HG03060 (cell line): ENCODE data around the gene DTNBP1.

Experiments used
- ATAC-seq: cut with Tn5 transposase; IDR thresholded peaks from one replicate; pipeline ENCODE4 v1.9.1; 2021; ENCODE audit warnings: low read depth, moderate number of reproducible peaks; ENCODE audit not compliant: unreplicated experiment

The DTNBP1 gene

GRCh38 chr6:15490242-15491100 lies 172.4 kb downstream of the DTNBP1 start:
- no peak for ATAC-seq

- ATAC-seq = no peak
Measured at GRCh38 chr6:15489261-15489962, 173.4 kb downstream of the DTNBP1 start.

DNA sequence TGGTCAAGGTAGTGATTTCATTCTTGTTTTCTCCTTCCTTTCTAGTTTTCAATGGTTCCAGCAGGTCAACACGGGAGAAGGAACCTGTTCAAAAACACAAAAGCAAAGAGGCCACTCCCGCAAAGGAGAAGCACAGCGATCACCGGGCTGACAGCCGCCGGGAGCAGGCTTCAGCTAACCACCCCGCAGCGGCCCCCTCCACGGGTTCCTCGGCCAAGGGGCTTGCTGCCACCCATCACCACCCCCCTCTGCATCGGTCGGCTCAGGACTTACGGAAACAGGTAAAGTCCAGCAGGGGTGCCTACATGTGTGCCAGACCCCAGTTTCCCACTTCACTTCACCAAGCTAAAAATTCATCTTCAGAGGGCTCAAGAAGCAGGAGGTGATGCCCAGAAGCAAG lies 175.6 kb downstream of the DTNBP1 start:
- ATAC-seq = no peak

- no peak for ATAC-seq
Measured at GRCh38 chr6:15485936-15486335, 176.9 kb downstream of the DTNBP1 start.

GRCh38 chr6:15484821-15485220 lies 178.0 kb downstream of the DTNBP1 start:
- no peak for ATAC-seq

GRCh38 chr6:15484140-15484539 lies 178.7 kb downstream of the DTNBP1 start:
- ATAC-seq = no peak

GRCh38 chr6:15483060-15483459 lies 179.8 kb downstream of the DTNBP1 start:
- no peak for ATAC-seq

DNA sequence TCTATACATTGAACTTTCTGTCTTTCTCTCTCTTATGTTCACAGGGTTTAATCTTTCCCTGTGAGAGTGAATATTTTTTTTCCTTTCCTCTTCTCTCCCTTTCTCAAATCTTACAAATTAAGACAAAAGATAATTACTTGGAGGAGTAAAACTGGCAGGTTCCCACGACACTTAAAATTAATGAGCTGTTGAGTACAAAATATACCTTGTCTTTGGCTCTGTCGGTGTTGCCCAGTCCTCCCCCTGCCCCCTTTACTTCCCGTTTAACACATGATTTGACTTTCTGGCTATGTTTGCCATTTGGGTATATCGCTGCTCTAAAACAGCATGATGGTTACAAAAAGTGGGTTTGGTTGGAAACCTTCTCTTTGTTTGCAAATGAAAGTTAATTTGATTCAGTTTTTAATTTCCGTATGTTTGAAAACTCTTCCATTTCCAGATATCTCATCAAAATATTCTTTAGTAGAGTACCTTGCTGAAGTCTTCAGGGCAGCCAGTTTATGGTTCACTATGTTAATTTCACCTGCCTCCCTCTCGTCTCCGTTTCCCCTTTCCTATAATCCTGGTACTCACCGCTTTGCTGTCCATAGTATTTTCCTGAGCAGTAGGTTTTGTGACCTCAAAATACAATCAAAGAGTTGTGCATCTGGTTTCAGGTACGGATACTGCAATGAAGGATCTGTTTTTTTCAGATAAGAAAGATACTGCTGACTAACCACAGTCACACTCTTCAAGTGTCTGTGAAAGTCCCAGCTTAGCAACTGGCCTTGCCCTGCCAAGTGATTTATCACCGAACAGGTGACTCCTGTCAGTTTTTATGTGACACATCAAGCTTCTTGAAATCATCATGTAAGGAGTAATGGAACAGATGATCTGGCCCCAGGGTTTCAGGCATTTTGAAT lies 181.2 kb downstream of the DTNBP1 start:
- no peak for ATAC-seq

DNA sequence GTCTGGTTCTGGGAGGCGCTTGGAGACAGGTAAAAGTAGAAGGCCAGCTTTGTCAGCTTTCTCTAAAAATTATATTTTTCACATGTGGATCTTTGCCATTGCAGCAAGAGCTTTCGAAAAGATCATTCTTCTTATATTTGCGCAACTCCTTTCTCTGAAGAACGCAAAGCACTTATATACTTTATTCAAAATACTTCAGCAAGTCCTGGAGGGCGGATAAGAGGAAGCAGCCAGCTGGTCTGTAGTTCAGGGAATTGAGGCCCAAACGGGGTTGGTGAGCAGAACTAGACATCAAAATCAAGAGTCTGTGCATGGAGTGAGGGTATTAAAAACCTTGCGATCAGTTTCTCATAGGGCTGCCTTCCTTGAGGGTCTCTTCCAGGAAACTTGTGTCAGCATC lies 182.3 kb downstream of the DTNBP1 start:
- ATAC-seq = no peak

- ATAC-seq = no peak
Measured at GRCh38 chr6:15479761-15480160, 183.1 kb downstream of the DTNBP1 start.

- no peak for ATAC-seq
Measured at GRCh38 chr6:15477746-15478145, 185.1 kb downstream of the DTNBP1 start.

DNA sequence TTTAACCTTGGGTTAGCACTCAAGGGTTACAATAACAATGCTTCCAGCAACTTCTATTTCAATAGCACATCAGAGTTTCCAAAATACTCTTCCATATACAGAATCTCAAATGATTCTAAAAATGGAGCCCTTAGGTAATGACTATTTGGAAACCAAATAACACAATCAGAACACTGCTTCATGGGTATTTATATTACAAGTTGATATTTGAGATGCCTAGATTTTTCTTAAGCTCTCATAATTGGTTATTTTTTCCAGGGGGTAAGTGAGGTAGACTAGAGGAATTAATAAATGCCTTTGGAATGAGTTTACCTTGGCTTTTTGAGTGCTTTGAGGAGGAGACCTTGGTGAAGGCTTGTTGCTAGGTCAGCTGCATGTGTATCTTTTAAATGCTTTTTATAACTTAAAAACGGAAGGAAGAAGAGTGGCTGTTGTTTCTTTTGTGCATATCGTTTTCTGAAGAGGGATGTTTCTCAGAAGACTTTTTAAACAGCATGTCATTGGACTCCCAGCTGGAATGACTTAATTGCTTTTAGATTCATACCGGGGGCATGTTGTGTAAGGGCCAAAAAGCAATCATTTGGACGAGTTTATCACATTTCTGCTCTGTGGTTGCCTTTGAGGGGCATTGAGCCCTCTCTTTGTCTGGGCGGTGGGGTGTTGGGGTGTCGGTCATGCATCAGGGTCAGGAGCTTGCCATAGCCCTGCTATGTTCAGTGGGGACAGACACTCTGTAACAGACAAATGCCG lies 186.0 kb downstream of the DTNBP1 start:
- no peak for ATAC-seq

- ATAC-seq = no peak
Measured at GRCh38 chr6:15475872-15476271, 187.0 kb downstream of the DTNBP1 start.

DNA sequence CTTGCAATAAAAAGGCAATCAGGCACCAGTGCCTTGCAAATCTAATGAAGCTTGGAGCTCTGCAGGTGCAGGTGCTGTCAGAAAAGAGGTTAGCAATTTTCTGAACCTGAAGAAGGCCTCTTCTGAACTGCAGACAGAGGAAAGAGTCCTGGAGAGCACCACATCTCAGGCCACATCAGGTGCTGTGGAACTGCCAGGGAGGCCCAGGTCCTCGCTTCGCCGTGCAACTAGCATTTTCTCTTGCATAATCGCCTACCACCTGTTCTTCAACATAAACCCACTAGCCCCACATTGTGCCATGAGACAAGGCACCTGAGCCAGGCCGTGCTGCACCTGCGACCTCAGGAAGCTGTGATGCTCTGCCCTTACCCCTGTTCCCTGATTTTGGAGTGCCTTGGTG lies 187.6 kb downstream of the DTNBP1 start:
- no peak for ATAC-seq

GRCh38 chr6:15474196-15474595 lies 188.6 kb downstream of the DTNBP1 start:
- no peak for ATAC-seq

GRCh38 chr6:15473741-15474161 lies 189.1 kb downstream of the DTNBP1 start:
- no peak for ATAC-seq

DNA sequence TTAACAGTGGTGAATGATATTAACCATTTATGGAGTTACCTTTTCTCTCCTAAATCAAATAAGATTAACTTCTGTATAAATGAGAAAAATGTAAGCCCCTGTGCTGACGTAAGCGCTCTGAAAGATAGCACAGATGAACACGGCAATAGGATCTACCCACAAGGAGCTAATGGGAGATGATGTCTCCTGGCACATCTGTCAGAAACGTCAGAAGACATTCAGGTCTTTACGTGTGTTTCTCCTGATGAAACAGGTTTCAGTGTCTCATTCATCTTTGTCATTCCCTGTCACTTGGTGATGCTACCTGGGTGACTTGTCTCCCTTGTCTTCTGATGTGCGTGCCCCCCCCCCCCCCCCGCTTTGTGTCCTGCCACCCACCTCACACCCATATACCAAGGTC lies 189.7 kb downstream of the DTNBP1 start:
- no peak for ATAC-seq
